GM18520 (cell line): ENCODE data around the gene ZNF485.
"Not testable (repeated sequence)": the region's sequence is repeated elsewhere in the genome, so short reads cannot be mapped to it uniquely, and the experiment has no call there.

Experiments
- ATAC-seq: cut with Tn5 transposase; IDR thresholded peaks from one replicate; pipeline ENCODE4 v1.9.1; 2021; ENCODE audit not compliant: unreplicated experiment

Gene ZNF485

GRCh38 chr10:43601576-43601975 is 4.7 kb upstream of the ZNF485 start:
- ATAC-seq, result not testable (repeated sequence)

DNA sequence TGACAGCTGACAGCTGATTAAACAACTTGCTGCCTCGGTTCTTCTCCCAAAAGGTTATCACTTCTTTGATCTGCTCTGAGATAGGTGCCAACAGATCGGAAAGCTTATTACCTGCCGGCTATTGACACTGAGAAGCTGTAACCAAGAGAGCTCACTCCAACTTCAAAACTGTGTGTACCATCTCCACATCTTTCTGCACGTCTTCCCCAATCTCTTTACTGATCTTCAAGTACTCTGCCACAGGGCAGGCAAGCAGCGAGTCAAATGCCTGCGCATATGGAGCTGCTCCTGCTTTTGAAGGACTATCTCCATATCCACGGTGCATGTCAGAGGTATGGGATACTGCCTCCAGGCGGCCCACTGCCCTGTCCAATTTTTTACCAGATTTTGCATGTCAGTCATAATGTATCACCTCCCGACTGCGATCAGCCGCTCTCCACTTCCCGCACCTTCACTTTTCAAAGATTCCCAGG is 352 bp upstream of the ZNF485 start:
- no peak for ATAC-seq

- no peak for ATAC-seq
These were observed 948 bp downstream of the ZNF485 start for GRCh38 chr10:43607199-43607573.

DNA sequence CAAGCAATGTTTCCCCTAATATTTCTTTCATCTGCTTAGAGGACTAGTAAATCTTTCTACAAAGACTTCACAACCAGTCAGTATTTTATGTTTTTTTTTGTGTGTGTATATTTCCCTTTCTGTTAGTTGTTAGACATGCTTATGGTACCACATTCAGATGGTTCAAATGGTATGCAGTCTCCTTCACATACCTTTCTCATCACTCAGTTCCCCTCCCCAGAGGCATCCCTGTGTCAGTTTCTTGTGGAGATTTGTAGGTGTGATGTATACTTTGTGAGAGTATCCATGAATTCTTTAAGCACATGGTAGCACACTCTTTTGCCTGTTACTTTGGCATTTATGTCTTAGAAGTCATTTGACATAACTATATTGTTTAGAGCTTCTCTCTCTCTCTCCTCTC is 4.4 kb downstream of the ZNF485 start:
- no peak for ATAC-seq

GRCh38 chr10:43616697-43617370 is 10.6 kb downstream of the ZNF485 start:
- ATAC-seq, result no peak

DNA sequence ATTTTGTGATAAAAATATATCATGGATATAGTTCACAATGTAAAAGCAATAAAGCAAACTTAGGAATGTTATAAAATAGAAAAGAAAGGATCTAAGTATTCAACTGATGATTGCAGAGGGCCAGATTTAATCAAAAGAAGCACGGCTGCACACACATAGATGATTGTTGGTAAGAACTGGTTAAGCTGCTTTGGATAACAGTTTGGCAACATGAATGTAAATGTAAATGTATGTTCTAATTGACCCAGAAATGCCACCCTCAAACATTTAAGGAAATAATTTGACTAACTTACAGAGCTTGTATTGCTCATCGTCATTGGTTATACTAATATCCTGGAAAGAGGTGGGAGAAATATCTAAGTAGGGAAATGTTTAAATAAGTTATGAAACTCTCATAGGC is 13.1 kb downstream of the ZNF485 start:
- no peak for ATAC-seq

DNA sequence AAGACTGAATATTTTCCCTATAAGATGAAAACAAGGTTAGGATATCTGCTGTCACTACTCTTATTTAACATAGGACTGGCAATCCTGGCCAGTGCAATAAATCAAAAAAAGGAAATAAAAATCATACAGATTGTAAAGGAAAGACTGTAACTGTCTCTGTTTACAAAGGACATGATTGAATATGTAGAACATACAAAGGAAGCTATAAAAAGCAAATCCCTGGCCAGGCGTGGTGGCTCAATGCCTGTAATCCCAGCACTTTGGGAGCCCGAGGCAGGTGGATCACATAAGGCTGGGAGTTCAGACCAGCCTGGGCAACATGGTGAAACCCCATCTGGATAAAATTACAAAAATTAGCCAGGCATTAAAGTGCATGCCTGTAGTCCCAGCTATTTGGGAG is 15.8 kb downstream of the ZNF485 start:
- ATAC-seq, result no peak

- ATAC-seq, result no peak
These were observed 17.1 kb downstream of the ZNF485 start for GRCh38 chr10:43623351-43623750.

- no peak for ATAC-seq
These were observed 21.7 kb downstream of the ZNF485 start for GRCh38 chr10:43627942-43628341.

DNA sequence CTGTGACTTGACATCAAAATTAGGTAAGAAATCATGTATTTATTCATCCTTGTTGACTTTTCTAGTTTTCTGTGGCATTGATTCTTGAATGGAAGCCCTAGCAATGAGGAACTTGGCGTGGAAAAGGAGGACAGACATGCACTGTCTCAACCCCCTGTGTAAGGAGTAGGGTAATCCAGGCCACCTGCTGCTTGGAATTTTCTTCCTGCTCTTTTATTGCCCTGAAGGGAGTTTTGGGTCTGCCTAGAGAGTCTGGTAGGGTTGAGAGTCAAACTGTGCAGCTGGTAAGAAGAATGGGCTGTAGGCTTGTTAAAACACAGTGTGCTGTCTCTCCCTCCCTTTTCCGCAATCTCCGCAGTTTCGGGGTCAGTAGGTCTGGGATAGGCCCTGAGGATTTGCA is 22.7 kb downstream of the ZNF485 start:
- ATAC-seq, result no peak

DNA sequence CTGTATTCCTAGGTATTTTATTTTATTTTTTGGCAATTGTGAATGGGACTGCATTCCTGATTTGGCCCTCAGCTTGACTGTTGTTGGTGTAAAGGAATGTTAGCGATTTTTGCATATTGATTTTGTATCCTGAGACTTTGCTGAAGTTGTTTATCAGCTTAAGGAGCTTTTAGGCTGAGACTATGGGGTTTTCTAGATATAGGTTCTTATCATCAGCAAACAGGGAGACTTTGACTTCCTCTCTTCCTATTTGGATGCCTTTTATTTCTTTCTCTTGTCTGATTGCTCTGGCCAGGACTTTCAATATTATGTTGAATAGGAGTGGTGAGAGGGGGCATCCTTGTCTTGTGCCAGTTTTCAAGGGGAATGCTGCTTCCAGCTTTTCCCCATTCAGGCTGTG is 29.6 kb downstream of the ZNF485 start:
- not testable (repeated sequence) for ATAC-seq

DNA sequence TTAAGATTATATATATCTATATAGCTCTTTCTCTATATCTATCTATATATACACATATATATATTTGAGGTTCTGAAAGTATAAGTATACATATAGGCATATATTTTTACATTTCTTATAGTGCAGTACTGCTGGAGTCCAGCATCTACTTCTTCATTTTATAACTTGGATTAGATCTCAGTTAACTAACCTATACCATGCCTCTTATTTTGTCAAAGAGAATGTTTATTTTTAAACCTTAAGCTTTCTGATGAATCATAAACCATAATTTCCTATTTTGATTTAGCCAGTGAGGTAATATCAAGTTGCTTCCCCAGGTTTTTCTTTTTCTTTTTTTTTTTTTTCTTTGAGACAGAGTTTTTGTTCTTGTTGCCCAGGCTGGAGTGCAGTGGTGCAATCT is 34.4 kb downstream of the ZNF485 start:
- ATAC-seq, result no peak

DNA sequence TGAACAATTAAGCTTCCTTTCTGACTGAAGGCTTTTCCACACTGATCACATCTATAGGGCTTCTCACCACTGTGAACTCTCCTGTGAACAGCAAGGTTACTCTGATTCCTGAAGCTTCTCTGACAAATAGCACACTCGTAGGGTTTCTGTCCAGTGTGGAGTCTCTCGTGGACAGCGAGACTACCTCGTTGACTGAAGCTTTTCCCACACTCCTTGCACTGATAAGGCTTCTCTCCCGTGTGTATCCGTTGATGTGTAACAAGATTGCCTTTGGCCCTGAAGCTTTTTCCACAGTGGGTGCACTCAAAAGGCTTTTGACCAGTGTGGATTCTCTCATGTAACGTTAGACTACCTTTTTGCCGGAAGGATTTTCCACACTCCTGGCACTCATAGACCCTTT is 38.0 kb downstream of the ZNF485 start:
- no peak for ATAC-seq

DNA sequence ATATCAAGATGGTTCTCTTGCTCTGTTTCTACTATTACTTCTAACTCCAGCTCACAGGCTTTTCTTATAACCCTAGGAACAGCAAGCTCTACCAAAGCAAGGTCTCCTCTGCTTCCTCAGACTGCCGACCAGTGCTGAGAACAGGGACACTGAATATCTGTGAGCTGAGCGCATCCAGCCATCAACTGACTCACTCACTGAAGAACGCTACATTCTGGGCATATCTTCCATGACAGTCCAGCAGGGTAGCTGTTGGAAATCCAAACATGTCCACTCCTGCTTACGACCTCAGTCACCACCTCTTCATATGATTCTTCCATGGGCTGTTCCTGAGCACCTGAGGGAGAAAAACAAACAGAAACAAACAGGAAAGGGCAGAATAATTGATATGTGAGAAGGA is 39.6 kb downstream of the ZNF485 start:
- no peak for ATAC-seq

GRCh38 chr10:43647576-43647975 is 41.3 kb downstream of the ZNF485 start:
- ATAC-seq, result no peak

GRCh38 chr10:43648095-43648397 is 41.8 kb downstream of the ZNF485 start:
- no peak for ATAC-seq

GRCh38 chr10:43648398-43649184 is 42.4 kb downstream of the ZNF485 start, which contains the start of gene ZNF32:
TSS of gene ZNF32 (minus strand) at chr10:43648881. CDS start at chr10:43646133, 2,748 bp downstream.
- ATAC-seq, result peak; percentile 99

DNA sequence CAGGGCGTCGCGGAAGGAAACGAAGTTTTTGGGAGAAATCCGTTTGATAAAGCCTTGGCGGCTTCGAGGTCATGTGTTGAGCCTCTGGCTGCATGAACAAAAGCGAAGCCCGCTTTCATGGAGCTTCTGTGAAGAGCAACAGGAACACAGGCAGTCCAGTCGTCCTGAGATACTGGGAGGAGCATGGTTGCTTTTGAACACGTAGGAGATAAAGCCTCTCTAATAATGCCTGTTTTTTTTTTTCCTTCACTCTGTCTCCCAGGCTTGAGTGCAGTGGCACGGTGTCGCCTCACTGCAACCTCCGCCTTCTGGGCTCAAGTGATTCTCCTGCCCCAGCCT is 42.9 kb downstream of the ZNF485 start:
- ATAC-seq, result no peak

GRCh38 chr10:43653746-43654145 is 47.5 kb downstream of the ZNF485 start:
- no peak for ATAC-seq

DNA sequence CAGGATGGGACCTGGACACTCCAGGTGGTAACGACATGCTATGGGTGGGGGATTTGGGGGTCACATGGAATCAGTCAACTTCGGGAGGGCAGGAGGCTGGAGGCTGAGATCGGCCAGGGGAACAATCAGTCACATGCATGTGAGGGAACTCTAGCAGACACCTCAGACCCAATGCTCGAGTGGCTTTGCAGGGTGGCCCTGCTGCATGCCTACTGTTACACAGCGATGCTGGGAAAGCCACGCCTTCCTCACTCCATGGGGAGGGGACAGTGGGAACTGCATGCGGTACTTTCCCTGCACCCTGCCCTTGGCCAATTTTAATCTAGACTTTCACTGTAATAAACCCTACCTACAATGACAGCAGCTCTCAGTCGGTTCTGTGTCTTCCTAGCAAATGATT is 49.1 kb downstream of the ZNF485 start:
- no peak for ATAC-seq

- ATAC-seq, result no peak
These were observed 52.0 kb downstream of the ZNF485 start for GRCh38 chr10:43658227-43658626.

- ATAC-seq, result no peak
These were observed 58.8 kb downstream of the ZNF485 start for GRCh38 chr10:43665054-43665453.

DNA sequence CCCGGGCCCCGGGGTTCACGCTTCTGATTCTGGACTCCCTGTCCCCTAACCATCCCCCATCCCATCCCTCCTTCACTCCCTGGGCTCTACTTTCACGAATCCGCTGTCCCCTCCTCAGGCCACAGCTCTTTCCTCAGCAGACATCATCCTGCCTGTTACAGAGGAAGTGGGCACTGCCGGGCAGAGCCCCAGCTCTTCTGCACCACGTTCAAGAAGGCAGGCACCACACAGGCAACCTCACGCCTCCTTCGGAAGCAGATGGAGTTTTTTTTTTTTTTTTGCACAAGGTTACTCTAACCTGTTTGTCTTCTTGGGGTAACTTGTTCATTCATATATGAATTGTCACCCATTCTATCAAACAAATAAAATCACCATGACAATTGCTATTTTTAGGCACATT is 60.3 kb downstream of the ZNF485 start:
- no peak for ATAC-seq
